ENCODE results near the gene SVIL.

Gene SVIL

GRCh38 chr10:29408847-29409240, 225.9 kb downstream of the SVIL start:
- Mint-ChIP-seq H3K36me3 (no peaks in the 10 kb centered on the region), H3K4me3 (peak overlapping the region; percentile 98), H3K9me3 (no peaks in the 10 kb centered on the region), H3K4me1 (peaks cover 28% of the 10 kb centered on the region), H3K27ac (peak overlapping the region; percentile 95)
- DNase-seq (ENCODE audit: low spot score in 2 of 2) (no peak), ATAC-seq (peak; percentile 4)

Measured in stimulated activated effector memory CD8-positive, alpha-beta T cell treated with anti-CD3 and anti-CD28 coated beads, Interleukin-12 subunit alpha, Interleukin-12 subunit beta, amount 100 ng/mL, for 72 hours (primary cell).